ENCODE data around the gene MAP3K10.

MAP3K10 gene

GRCh38 chr19:40234429-40235237, 43.4 kb downstream of the MAP3K10 start:
- DNase-seq = no peak

DNA sequence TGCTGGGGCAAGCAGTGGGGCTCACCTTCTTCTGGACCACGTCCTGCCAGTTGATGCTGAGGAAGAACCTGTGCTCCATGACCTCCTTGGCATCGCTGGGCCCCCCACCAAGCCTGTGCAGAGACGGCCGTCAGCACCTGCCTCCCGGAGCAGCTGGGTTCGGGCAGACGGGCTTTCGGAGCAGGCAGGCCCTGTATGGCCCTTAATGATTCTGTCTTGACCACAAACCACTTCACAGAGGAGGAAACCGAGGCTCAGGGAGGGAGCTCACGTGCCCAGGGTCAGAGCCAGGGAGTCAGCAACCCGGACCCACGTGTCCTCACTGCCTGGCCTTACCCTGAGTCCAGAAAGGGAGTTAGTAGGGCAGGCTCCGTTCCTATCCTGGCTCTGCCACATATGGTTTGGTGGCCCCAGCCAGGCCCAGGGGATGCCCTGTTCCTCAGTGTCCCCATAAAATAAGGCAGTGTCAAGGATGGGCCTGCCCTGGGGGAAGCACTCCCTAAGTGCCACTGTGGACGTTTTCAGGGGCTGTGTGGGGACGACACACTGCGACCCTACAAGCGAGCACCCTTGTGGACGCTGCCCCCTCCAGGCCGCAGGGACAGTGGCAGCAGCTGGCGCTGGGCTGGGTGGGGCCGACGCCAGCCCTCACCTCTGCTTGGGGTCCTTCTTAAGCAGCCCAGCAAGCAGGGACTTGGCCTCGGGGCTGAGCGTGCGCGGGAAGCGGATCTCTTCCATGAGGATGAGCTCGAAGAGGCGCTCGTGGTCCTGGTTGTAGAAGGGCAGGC, 44.2 kb downstream of the MAP3K10 start:
- no peak for DNase-seq

DNA sequence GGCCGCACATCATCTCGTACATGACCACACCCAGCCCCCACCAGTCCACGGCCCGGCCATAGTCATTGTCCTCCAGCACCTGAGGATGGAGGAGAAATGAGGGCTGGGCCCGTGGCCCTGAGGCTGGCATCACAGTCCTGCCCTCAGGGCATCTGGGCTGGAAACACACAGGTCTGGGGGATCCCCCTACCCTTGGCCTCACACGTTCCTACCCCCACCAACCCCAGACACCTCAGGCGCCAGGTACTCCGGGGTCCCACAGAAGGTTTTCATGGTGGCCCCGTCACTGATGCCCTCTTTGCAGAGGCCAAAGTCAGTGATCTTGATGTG, 44.8 kb downstream of the MAP3K10 start:
- no peak for DNase-seq

DNA sequence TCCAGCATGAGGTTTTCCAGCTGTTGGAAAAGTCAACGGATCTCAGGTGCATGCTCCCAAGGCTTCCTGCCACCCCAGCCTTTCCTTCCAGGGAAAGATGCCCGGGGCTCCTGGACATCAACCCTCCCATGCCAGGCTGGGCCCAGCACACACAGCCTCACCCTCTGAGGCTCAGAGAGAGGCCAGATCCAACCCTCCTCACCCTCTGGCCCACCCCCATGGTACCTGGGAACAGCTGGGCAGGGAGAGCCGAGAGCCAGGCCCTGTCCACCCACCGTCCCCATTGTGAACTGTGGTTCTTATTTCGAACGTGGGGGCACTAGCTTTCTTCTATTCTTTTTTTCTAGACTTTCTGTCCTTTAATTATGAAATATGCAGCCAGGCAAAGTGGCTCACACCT, 45.1 kb downstream of the MAP3K10 start:
- no peak for DNase-seq

- DNase-seq = no peak
Observed at GRCh38 chr19:40237791-40238190, 46.6 kb downstream of the MAP3K10 start.

GRCh38 chr19:40238775-40239174, 47.5 kb downstream of the MAP3K10 start:
- DNase-seq = no peak

GRCh38 chr19:40239415-40240226, 48.4 kb downstream of the MAP3K10 start:
- DNase-seq = no peak

- DNase-seq = no peak
Observed at GRCh38 chr19:40240332-40240731, 49.1 kb downstream of the MAP3K10 start.

GRCh38 chr19:40241125-40241808, 50.0 kb downstream of the MAP3K10 start:
- no peak for DNase-seq

DNA sequence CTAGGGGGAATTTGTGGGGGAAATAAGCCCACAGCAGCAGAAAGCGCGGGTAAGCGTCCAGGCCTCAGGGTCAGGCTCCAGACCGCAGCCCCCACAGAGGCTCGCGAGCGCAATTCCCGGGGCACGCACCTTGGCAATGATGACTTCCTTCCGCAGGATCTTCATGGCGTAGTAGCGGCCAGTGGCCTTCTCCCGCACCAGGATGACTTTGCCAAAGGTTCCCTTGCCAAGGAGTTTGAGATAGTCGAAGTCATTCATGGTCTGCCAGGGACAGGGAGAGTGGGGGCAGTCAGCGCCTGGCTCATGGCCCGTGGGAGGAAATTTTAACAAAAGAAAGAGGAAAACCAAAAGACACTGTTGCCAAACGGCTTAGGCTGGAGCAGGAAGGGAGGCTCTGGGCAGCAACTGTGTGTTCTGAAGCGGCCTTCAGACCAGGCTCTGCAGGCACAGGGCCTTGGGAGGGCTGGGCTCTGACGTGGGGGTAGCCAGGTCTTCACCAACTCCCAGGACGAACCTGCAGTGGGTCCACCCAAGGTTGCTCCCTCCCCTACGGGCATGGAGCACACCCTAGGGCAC, 50.7 kb downstream of the MAP3K10 start:
- no peak for DNase-seq

DNA sequence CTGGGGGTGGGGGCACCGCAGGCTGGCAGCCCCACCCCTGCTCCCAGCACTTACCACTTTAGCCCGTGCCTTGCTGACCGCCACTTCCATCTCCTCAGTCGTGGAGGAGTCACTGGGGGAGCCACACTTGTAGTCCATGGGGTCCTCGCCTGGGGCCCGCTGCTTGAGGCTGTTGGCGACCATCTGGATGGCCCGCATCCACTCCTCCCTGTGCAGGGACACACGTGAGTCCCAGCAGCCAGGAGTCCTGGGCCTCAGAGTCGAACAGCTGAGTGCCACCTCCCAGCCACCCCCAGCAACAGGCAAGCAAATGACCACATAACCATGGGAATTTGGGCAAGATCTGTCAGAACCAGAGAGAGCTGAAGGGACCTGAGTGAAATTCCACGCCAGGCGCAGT, 51.3 kb downstream of the MAP3K10 start:
- no peak for DNase-seq

DNA sequence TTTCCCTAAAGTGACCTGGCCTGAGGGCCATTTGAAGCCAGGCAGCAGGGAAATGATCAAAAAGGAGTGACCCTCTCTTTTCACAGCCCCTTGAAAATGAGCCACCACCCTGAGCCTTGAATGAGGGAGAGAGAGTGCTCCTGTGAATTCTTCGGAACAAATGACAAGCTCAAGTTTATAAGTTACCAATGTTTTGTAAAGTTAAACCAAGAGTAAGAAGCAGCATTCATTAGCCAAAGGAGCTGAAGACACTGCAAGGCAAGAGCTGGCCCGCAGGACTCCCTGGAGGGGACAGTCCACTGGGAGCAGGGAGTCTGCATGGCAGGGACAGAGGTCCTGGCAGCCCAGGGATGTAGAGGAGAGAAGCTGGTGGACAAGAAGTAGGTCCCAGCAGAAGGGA, 52.0 kb downstream of the MAP3K10 start:
- no peak for DNase-seq

DNA sequence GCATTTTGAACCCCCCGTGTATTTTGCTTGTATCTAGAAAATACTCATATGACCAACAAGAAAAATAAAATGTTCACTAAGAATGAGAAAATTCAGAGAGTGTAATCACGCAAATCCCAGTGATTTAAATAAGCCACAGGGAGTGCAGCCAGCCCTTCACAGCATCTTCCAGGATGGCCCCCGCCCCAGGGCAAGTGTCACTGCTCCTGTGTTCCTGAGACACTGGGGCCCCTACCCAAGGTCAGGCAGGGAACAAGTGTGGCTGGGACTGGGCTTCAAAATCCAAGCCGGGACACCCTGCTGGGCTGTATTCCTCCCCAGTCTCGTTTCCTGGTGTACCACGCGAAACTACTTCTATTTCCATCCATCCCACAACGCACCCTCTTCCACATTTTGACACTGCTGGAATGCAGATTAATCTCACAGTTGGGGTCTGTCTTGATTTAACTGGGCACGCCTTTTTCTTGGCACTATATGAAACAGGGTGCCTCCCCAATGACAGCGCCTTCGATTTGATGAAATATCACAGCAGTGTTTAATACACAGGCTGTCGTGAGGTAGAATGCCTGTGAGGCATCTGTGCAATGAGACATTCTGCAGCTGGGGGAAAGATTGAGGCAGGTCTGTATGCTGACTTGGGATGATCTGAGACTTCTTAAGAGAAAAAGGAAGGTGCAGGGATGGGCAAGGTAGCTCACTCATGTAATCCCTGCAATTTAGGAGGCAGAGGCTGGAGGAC, 53.5 kb downstream of the MAP3K10 start:
- DNase-seq = no peak

GRCh38 chr19:40245506-40246128, 54.4 kb downstream of the MAP3K10 start:
- DNase-seq = no peak

GRCh38 chr19:40246292-40247073, 55.3 kb downstream of the MAP3K10 start:
- DNase-seq = no peak

- DNase-seq = no peak
Observed at GRCh38 chr19:40247178-40247577, 56.0 kb downstream of the MAP3K10 start.

DNA sequence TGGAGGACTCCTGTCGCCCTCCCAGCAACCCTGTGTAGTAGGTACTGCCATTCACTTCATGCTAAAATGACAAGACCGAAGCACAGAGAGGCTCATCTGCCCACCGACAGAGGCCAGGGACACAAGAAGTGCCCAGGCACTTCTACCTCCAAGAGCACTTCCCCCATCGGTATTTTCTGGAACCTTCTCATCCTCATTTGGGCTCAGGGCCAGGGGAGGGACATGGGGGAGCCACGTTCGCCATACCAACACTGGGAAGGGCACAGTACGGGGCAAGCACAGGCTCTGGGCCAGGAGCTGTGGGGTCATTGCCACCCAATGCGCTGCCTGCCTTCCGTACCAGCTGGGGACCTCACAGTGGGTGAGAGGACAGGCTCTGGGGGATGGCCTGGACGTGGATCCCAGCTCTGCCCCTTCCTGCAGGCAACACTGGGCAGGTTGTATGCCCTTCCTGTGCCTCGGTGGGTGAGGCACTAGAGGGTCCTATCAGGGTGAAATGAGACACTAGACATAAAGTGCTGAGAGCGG, 56.6 kb downstream of the MAP3K10 start:
- DNase-seq = no peak

DNA sequence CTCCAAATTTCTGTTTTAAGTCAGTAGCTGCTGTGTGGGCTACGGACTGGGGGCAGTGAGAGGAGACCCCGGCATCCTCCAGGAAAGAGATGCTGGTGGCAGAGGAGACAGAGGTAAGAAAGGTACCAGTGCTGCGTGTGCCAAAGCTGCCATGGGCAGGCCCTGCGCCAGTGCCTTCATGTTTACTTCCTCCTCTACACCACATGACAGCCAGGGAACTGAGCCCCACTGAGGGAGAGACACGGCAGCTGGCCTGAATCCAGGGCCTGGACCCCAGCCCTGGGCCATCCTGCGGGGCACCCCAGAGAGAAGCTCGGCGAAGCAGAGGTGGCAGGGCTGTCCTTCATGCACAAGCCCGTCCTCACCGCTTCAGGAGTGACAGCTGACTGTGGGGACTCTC, 58.0 kb downstream of the MAP3K10 start:
- no peak for DNase-seq

- no peak for DNase-seq
Observed at GRCh38 chr19:40249781-40250180, 58.6 kb downstream of the MAP3K10 start.

GRCh38 chr19:40251244-40251643, 60.0 kb downstream of the MAP3K10 start:
- DNase-seq = no peak
